D341Med (cell line): ENCODE results near the gene NPRL2.

Experiments
- DNase-seq: peaks from one replicate; pipeline ENCODE4 v3.0.0; 2012; ENCODE audit warnings: low spot score

Gene NPRL2

DNA sequence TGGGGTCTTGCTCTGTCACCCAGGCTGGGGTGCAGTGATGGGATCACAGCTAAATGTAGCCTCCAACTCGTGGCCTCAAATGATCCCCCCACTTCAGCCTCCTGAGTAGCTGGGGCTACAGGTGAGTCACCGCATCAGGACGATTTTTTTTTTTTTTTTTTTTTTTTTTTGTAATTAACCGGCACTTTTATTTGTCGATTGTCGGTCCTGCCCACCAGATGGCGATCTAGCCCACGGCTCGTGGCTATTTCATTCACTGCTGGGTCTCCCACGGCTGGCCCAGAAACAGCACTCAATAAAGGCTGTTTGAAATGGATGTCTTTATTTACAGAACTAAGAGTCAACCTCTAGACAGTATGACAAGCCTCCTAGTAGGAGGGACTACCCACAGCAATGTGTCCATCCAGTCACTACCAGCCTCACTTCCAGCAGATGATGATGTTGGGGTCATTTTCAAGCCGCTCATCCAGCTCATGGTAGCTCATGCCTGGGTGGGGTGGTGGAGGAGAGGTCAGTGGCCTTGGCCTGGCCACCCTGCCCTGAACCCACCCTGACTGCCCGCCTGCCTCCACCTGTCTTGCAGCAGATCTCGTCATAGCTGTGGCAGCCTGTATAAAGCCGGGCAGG lies 3.3 kb downstream of the NPRL2 start:
- DNase-seq: peak; percentile 74

DNA sequence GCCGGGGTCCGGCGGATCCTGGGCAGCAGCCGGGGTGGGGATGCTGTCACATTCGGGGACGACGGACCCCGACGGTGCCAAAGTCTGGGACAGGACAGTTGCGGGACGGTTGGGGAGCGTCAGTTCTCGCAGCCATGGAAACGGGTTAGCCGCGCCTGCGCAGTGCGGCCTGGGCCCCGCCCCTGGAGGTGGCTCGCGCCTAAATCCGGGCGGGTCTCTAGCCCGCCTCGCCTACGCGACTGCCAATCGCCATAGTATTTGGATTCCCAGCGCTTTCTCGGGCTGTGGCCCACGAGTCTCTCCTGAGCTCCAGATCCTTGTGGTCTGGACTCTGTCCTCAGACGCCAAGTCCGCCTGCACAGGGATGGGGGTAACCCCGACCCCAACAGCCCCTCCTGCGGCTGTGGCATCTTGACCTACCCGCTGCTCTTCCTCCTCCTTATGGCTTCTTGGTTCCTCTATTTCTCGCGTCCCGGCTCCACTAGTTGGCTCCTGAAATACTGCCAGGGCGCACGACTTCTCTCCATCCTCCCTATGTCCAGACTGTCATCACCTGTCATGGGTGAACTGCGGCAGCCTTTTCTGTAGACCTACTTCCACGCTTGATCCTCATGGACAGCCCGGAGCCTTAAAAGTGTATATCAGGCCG lies 4.9 kb downstream of the NPRL2 start, which contains the start of gene ZMYND10:
ZMYND10 (minus strand) TSS at position 147 of the 649 bp plus-strand sequence. CDS start 153 bp downstream, outside the sequence.
- peak; percentile 94 for DNase-seq

DNA sequence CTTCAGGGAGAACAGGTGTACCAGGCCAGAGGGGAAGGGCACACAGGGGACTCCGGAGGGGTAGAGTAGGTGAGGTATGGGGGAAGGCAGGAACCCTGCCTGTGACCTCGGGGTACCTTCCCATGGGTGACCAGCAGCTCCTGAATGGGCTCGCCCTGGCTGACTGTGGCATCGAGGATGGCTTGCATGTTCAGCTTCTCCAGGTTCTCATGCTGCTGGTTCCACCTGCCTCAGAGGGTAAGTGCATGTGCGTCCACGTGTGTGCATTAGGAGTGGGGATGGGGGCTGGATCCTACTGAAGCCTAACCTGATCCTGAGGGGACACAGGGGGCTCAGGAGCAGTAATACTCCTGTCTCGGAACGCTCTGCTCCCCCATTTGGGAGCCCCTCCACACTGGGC lies 5.6 kb downstream of the NPRL2 start:
- DNase-seq: no peak

DNA sequence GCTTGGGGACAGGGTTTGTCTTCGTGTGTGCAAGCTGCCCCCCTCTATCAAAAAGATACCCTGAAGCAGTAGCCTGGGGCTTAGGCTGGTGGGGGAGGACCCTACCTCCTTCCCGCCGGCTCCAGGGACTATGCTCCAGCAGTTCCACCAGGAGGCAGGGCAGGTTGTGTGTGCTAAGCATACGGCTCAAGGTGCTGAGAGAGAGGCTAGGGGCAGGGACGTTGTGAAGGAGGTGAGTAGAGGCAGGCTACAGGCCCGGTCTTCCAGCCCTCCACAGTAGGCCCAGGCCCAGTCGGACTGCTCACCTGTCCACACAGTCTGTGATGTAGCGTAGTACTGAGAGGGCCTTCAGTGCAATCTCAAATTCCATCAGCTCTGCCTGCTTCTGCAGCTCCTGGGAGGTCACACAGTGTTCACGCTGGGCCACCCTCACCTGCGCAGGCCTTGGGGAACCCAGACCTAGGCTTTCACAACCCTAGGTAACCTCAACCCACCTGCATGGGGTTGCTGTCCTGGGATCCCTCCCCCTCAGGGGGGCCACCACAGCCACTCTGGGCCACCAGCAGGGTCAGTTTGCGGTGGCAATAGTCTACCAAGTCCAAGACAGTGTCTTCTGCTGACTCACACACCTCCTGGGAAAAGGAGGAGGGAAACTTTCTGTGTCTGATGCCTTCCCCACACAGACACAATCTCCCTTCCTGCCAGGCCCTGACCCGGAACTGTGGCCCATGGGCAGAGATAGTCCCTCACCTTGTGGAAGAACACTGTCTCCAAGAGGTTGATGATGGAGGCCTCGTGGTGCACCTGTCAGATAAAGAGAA lies 7.6 kb downstream of the NPRL2 start:
- DNase-seq: no peak

DNA sequence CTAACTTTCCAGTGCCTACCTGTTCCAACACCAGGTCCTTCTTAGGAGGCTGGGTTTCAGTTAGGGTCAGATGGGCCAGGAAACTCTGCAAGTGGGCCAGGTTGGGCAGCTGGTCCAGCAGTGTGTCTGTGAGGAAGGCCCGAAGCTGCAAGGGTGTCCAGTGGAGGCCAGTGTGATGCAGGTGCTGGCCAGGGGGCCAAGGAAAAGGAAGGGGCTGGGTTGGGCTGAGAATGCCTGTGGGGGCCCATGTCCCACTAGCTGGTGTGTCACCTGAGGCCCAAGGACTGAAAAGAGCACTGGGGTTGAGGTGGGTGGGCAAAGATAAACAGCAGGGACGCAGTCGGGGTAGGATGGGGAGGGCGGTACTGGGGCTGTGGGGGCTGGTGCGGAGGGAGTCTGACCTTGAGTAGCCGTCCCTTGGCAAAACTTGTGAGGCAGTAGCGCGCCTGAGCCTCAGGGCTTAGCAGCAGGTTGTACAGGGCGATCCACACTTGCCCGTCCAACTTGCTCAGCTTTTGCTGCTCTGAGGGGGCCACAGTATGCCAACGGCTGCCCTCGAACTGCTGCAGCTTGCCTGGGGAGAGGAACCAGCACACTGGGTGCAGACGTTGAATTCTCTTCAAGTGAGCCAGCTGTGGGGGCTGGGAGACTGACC lies 8.5 kb downstream of the NPRL2 start:
- DNase-seq: no peak

DNA sequence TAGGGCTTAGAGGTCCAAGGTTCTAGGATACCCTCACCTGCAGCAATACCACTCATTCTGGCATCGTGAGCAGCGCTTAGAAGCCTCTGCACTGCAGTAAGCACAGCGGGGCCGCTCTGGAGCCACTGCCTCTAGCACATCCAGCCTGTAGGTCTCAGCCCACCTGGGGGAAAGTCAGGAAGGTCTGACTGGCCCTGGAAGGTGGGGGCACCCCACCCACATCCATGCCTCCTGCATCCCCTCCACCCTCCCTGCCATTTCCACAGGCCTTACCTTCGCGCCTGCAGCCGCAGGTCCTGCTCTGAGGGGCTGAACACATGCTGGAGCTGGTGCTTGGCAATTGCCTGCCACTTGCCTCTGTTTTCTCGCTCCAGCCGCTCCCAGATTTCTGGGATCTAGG lies 9.0 kb downstream of the NPRL2 start:
- no peak for DNase-seq

DNA sequence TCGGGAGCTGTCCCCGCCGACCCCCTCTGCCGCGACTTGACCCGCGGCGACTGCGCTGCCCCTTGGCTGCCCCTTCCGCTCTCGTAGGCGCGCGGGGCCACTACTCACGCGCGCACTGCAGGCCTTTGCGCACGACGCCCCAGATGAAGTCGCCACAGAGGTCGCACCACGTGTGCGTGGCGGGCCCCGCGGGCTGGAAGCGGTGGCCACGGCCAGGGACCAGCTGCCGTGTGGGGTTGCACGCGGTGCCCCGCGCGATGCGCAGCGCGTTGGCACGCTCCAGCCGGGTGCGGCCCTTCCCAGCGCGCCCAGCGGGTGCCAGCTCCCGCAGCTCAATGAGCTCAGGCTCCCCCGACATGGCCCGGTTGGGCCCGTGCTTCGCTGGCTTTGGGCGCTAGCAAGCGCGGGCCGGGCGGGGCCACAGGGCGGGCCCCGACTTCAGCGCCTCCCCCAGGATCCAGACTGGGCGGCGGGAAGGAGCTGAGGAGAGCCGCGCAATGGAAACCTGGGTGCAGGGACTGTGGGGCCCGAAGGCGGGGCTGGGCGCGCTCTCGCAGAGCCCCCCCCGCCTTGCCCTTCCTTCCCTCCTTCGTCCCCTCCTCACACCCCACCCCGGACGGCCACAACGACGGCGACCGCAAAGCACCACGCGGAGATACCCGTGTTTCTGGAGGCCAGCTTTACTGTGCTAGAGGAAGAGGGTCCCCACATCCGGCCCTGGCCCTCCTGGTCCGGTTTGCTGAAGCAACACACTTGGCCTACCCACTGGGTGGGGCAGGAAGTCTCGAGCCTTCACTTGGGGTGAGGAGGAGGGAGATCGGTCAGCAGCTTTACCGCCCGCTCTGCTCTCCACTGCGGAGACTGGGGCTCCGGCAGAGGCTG lies 9.9 kb downstream of the NPRL2 start, which contains the start of gene RASSF1:
RASSF1 (minus strand) TSS at position 389 of the 882 bp plus-strand sequence; CDS start at position 358, 31 bp downstream.
- DNase-seq: no peak

DNA sequence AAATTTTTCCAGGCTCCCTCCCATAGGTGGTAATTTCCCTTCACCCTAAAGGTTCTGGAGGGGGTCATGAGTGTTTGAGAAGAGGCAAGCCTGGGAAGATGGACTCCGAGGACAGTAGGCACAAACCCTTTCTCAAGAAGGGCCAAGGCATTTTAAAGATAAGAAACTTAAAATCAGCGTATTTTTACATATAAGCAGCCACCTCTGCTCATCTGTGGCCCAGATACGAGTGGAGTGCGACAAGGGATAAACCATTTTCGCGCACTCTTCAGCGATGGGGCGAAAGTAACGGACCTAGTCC lies 10.5 kb downstream of the NPRL2 start:
- no peak for DNase-seq

DNA sequence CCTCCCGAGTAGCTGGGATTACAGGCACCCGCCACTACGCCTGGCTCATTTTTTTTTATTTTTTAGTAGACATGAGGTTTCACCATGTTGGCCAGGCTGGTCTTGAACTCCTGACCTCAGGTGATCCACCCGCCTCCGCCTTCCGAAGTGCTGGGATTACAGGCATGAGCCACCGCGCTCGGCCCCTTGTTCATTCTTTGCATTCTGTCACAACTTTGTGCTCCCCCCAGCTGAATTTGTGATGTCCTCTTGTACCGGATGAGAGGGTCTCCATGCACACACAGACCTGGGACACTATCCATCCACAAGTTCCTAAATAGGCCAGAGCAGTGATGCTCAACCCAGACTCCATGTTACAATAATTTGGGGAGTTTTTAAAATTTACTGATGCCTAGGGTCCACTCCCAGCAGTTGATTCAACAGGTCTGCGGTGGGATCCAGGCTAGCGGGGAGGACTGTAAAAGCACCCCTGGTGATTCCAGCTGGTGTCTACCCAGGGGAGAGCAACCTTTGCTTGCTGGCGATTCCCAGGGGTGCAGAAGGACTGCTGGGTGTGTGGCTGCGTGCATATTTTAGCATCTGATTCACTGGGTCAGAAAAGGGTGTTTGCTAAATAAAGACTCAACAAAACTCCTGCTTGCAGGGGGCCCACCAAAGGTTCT lies 11.0 kb downstream of the NPRL2 start:
- no peak for DNase-seq

DNA sequence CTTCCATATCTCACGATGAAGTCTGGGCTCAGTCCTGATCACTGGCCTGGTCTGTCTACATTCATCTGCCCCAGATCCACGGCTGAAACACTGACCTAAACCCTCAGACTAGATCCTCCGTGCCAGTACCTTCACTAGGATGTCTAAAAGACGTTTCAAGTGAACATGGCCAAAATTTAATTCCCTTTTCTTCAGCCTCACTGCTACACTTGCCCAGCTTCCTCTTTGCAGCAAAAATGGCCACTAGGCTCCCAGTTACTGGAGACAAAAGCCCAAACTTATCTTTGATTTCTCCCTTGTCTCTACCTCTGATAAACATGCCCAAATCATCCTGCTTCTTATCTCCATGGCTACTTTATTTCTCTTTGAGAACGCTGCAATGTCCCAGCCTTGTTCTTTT lies 11.6 kb downstream of the NPRL2 start:
- DNase-seq: no peak

DNA sequence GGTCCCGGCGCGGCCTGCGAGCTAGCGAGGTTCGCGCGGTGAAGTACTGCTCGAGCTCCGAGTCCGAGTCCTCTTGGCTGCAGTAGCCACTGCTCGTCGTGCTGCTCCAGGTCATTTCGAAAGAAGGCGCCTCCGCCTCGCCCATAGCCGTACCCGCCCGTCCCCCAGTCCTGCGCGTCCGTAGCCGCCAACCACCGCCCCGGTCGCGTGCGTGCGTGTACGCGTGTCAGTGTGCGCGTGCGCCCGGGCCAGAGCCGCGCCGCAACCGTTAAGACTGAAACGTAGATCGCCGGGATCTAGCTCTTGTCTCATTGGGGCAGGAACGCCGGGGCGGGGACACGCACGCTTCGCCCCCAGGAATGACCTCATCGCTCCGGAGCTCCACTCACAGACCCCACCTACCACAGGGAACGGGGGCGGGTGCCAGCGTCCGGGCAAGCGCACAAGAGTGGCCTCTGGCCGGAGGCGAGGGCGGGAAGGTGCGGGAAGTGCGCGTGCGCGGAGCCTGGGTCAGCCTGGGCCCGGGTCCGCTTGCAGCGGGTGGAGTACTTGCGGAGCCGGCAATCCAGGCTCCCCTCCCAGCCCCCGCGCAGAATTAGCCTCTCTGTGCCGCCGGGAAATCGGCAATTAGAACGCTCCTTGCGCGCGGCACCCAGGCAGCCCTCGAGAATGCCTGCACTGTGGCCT lies 13.3 kb downstream of the NPRL2 start:
- peak; percentile 98 for DNase-seq

DNA sequence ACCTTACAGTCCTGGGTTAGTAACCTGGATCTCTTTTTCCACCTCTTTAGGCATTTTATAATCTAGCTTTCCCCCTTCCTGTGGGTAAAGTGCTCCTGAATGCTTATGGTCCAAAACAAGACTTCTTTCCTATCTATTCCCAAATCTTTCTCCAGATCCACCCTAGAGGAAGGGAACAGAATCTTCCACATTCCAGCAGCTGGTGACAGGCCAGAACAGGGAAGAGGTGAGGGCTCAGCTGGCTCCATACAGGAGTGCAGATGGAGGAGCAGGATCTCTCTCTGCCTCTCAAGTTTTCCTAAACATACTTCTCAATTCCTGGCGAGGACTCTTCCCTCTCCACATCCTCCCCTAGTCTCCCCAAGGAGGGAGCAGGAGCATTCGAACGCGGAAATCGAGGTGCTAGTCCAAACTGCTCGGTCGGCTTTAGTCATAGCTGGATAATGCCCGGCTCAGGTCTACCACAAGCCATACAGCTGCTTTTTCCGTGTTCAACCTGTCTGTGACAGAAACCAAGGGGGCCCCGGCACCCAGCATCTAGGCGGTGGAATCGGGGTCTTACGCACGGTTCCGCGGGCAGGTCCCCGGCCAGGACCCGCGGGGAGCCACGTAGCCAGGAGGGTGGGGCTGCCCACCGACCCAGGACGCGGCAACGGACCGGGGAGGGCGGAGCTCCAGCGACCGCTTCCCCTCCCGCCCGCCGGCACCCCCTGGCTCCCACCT lies 14.0 kb downstream of the NPRL2 start:
- DNase-seq: no peak

DNA sequence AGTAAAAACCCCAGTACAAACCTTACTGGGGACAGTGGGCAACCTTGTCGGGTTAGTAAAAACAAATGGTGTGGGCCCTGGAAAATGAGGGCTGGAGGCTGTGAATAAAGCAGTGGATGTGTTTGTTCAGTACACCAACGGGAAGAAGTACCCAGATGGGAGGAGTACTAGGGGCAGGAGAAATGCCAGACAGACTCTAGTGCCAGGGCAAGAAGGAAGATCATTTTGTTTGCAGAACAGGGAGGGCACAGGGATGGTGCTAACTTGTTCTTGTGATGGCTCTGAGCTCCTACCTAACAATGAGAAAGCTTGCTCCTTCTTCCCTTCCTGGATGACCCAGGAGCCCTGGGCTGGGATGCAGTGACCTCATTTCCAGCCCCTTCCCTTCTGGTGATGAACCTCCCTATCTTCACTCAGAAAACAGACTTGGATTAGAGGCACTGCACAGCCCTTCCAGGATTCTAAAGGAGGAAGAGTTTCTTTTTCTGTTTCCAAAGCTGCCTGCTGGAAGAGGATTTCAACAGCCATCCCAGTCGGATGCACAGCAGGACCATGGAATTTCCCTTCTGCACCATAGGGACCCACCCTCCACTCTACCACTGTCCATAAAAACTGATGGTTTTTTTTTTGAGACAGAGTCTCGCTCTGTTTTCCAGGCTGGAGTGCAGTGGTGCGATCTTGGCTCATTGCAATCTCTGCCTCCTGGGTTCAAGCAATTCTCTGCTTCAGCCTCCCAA lies 16.1 kb downstream of the NPRL2 start:
- no peak for DNase-seq

DNA sequence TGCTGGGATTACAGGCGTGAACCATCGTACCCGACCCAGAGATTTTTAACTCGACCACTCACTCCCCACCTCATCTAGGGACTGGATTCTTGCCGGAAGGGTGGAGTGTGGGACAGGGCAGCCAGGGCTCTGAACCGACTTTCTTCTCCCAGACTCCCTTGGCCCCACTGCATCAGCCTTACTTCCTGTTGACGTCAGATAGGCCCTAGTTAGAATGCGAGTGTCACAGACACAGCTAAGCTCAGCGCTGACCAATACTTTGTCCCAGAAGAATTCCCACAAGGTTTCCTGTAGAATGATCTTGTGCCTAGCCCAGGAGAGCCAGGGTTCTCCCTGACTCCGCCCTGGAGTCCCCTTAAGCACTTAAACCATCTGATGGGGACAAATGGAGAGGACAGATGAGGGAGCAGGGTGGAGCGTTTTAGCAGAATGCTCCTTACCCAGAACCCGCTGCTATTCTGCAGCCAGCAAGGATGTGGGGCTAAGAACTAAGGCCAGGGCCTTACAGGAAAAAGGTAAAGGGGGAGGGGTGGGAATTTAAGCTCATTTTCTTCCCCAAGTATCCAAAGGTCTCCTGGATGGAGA lies 16.7 kb downstream of the NPRL2 start:
- DNase-seq: no peak

DNA sequence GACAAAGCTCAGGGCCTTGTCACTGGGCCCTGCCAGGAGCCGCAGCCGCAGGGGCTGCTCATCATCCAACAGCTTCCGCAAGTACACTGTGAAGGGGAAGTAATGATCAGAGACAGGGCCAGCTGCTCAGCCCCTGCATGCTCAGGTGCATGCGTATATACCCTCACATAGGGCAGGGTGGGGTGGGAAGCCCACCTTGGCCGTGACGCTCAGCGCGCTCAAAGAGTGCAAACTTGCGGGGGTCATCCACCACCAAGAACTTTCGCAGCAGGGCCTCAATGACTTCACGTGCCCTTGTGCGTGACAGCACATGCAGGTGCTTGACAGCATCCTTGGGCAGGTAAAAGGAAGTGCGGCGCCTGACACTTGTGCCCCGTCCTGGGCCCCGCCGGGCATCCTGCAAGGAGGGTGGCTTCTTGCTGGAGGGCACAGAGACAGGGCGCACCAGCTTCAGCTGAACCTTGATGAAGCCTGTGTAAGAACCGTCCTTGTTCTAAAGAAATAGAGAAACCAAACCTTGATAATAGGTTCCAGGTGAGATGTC lies 19.1 kb downstream of the NPRL2 start:
- DNase-seq: no peak

DNA sequence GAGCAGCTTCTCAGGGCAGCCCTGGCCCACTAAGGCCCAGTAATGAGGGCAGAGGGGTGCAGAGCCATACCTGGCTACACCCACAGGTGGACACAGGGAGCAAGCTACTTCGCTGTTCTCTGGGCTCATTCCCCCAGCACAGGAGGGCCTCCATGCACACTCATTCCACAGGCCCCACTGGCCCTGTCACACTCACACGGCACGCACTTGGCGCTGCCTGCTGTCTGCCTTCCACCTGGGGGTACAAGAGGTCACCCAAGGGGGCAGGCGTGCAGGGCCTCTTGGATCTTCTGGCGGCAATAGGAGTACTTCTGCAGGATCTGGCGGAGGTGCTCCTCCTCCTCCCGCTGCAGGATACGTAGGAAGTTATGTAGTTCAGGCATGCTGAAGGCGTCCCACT lies 20.2 kb downstream of the NPRL2 start:
- no peak for DNase-seq

DNA sequence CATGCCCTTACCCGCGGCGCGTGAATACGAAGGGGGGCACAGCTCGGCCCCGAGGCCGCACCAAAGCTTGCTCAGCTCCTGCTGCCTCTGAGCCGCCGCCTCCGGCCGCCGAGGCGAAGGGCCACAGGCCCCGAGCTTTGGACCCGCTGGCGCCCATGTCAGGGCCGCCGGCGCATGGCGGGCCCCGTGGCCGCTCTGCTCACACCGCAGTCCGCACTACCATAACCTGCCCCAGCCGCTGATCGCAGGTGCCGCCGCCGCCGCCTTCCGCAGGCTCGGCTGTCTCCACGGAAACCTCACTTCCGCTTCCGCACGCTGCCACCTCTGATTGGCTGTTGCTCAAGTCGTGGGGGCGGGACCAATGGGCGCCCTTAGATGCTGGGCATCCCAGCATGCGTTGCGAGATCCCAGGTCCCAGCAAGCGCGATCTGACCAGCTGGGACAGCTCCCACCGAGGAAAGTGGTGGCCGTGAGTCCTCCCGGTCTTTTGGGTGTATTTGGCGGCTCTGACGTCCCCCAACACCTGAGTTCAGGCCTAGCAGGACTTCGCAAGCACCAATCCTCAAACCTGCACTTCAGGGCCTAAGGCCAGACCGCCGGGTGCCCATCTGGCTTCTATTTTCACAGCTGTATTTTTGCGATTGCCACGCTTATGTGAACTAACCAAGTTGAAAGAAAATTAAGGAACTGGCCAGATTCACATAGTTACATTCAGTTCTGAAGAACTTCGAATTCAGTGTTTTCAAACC lies 22.5 kb downstream of the NPRL2 start, which contains the start of gene TUSC2:
TUSC2 (minus strand) TSS at position 281 of the 749 bp plus-strand sequence; CDS start at position 157, 124 bp downstream.
- DNase-seq: peak; percentile 97
